HEK293 (cell line): ENCODE results near the gene FGF23.

ENCODE experiments used
- BCL11B ChIP-seq: fragments of 450-650 bp; formaldehyde crosslinking; IDR thresholded peaks from 2 replicates; pipeline ENCODE4 v1.5.1; 2016; ENCODE audit warnings: low read depth, missing biosample characterization, missing genetic modification characterization
- YY1 ChIP-seq: fragments of 450-650 bp; formaldehyde crosslinking; IDR thresholded peaks from 2 replicates; pipeline ENCODE4 v1.5.1; 2018; ENCODE audit warnings: missing biosample characterization, missing genetic modification characterization
- ZBTB20 ChIP-seq: fragments of 450-650 bp; formaldehyde crosslinking; IDR thresholded peaks from 2 replicates; pipeline ENCODE4 v1.5.1; 2016; ENCODE audit warnings: missing biosample characterization, missing genetic modification characterization
- ZFP69B ChIP-seq: fragments of 450-650 bp; formaldehyde crosslinking; IDR thresholded peaks from 2 replicates; pipeline ENCODE4 v1.5.1; 2016; ENCODE audit warnings: missing biosample characterization, missing genetic modification characterization
- ZNF155 ChIP-seq: fragments of 450-650 bp; formaldehyde crosslinking; IDR thresholded peaks from 2 replicates; pipeline ENCODE4 v1.5.1; 2016; ENCODE audit warnings: missing biosample characterization, missing genetic modification characterization
- ZNF558 ChIP-seq: fragments of 450-650 bp; formaldehyde crosslinking; IDR thresholded peaks from 2 replicates; pipeline ENCODE4 v1.5.1; 2016; ENCODE audit warnings: missing biosample characterization, missing genetic modification characterization
- ZNF561 ChIP-seq: fragments of 450-650 bp; IDR thresholded peaks from 2 replicates; pipeline ENCODE4 v1.5.1; 2018; ENCODE audit warnings: missing biosample characterization, missing genetic modification characterization, borderline replicate concordance
- TF ChIP-seq, protein P1 (sequence below): fragments of 450-650 bp; formaldehyde crosslinking; IDR thresholded peaks from 2 replicates; pipeline ENCODE4 v1.5.1; 2016; ENCODE audit warnings: missing biosample characterization, missing genetic modification characterization

DNA sequence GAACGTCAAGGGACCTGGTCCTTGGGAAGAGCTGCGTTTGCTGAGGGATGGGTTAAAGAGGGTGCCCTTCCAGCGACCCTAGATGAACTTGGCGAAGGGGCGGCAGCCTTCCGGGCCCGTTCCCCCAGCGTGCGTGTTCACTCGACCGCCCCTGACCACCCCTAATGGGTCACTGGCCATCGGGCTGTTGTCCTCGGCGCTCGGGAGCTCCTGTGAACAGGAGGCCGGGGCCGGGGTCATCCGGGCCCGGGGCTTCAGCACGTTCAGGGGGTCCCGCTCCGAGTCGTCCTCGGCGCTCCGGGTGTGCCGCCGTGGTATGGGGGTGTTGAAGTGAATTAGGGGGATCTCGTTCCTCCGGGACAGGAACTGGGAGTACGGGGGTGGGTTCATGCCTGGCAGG, 9.2 kb downstream of the FGF23 start:
- TF ChIP-seq, protein P1, sequence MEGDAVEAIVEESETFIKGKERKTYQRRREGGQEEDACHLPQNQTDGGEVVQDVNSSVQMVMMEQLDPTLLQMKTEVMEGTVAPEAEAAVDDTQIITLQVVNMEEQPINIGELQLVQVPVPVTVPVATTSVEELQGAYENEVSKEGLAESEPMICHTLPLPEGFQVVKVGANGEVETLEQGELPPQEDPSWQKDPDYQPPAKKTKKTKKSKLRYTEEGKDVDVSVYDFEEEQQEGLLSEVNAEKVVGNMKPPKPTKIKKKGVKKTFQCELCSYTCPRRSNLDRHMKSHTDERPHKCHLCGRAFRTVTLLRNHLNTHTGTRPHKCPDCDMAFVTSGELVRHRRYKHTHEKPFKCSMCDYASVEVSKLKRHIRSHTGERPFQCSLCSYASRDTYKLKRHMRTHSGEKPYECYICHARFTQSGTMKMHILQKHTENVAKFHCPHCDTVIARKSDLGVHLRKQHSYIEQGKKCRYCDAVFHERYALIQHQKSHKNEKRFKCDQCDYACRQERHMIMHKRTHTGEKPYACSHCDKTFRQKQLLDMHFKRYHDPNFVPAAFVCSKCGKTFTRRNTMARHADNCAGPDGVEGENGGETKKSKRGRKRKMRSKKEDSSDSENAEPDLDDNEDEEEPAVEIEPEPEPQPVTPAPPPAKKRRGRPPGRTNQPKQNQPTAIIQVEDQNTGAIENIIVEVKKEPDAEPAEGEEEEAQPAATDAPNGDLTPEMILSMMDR, result no peak
- TF ChIP-seq BCL11B (tag by site-specific recombination) (no peak), ZFP69B (no peak), ZNF558 (no peak), ZBTB20 (tag by site-specific recombination) (no peak), ZNF561 (no peak), YY1 (no peak), ZNF155 (no peak)
